H1 (cell line): ENCODE measurements around the gene CIBAR2. TPM values are rescaled to one million over a fixed set of nuclear protein-coding genes. Genes with fewer than 3 reads are reported as not detected.

Experiments
- ASH2L ChIP-seq: fragments of 200-600, 300-600 bp; sonication (generic); IDR thresholded peaks from one replicate; pipeline ENCODE4 v1.7.1; 2017; ENCODE audit warnings: low read length
- ATF3 ChIP-seq: IDR thresholded peaks from 2 replicates; pipeline ENCODE4 v1.6.1; 2011; ENCODE audit warnings: low read depth, mild to moderate bottlenecking, low read length; ENCODE audit not compliant: insufficient read depth
- CBX8 ChIP-seq: fragments of 300-800, 300-1000 bp; sonication (generic); IDR thresholded peaks from 2 replicates; pipeline ENCODE4 v1.7.1; 2016; ENCODE audit warnings: low read depth, low read length, borderline replicate concordance
- CHD7 ChIP-seq: fragments of 300-600 bp; sonication (generic); IDR thresholded peaks from 2 replicates; pipeline ENCODE4 v1.7.1; 2012; ENCODE audit warnings: low read length, moderate library complexity, mild to moderate bottlenecking, inconsistent platforms; ENCODE audit not compliant: insufficient replicate concordance
- HDAC2 ChIP-seq, 2 experiments: fragments of 300-600 bp in 1 of 2; sonication (generic) in 1 of 2; IDR thresholded peaks; 2 replicates each; pipeline ENCODE4 v1.6.1; 2011 to 2012; ENCODE audit warnings: low read depth in 2 of 2, low read length in 2 of 2, mild to moderate bottlenecking in 2 of 2, moderate library complexity in 2 of 2, borderline replicate concordance in 1 of 2, inconsistent platforms in 1 of 2
- JUN ChIP-seq: IDR thresholded peaks from 2 replicates; pipeline ENCODE4 v1.6.1; 2011; ENCODE audit warnings: low read depth, mild to moderate bottlenecking, improper control_type of control experiment, low read length
- NRF1 ChIP-seq: IDR thresholded peaks from 2 replicates; pipeline ENCODE4 v1.6.1; 2011; ENCODE audit warnings: mild to moderate bottlenecking, low read depth, low read length, improper control_type of control experiment
- POLR2AphosphoS5 ChIP-seq: IDR thresholded peaks from 2 replicates; pipeline ENCODE4 v1.6.1; 2011; ENCODE audit warnings: low read depth, low read length
- TCF12 ChIP-seq: IDR thresholded peaks from 2 replicates; pipeline ENCODE4 v1.6.1; 2011; ENCODE audit warnings: low read depth, mild to moderate bottlenecking, low read length
- polyA plus RNA-seq, 7 experiments: library from polyadenylated mRNA; depleted of rRNA in 3 of 7; stranded (reverse) in 5 of 7; unstranded in 2 of 7; fragments of >200 nt in 5 of 7; fragments of 200-250 nt in 2 of 7; gene quantifications; 1 replicate in 5 of 7; 2 replicates in 1 of 7; 4 replicates in 1 of 7; pipeline versions ENCODE4 v1.2.1 to v1.2.3, GENCODE V29; 2011 to 2013; ENCODE audit warnings: missing spikeins in 2 of 7, mixed read lengths in 2 of 7
- total RNA-seq: library from RNA; stranded (reverse); fragmentation: NEBNext Ultra II Directional; extraction: Animal tissue kit (Norgen Biotek cat#: 25700); gene quantifications from 2 replicates; pipeline ENCODE4 v1.2.1, GENCODE V29; 2021

CIBAR2 gene
- total and polyA plus RNA-seq, 2 of the 8 experiments (the other 6 are each of a cell fraction or from before 2014, with no cell fraction given), result 0.18 TPM; not detected in 1

- TF ChIP-seq CHD7 (no peak), ASH2L (no peak), POLR2AphosphoS5 (no peak), NRF1 (no peak), JUN (no peak), TCF12 (no peak), HDAC2 (IDR thresholded peaks at IDR 0.05; ENCODE audit: borderline replicate concordance in 1 of 2, low read depth in 2 of 2, low read length in 2 of 2) (no peak), ATF3 (no peak), CBX8 (no peak)
- TF ChIP-seq, all 59 proteins: peak for 0
Measured at GRCh38 chr16:85051067-85051581, 61.1 kb downstream of the CIBAR2 start (continued).
